Activated CD4-positive, alpha-beta T cell treated with anti-CD3 and anti-CD28 coated beads, Interleukin-2, amount 10 ng/mL, durations not matched to agents 7 days and 5 days (primary cell): Measurements from ENCODE around the gene FBXL14. TPM values are rescaled to one million over a fixed set of nuclear protein-coding genes. Genes with fewer than 3 reads are reported as not detected.
A peak's percentile ranks its signal among the peaks of the same experiment; 100 is the strongest.
"Not testable (repeated sequence)": the region's sequence is repeated elsewhere in the genome, so short reads cannot be mapped to it uniquely, and the experiment has no call there.

Source experiments
- CTCF ChIA-PET: fragments of 350-600 bp; sonication (Branson Sonifier 250); formaldehyde crosslinking; loops from one replicate; lab custom pipeline; 2021; ENCODE audit warnings: antibody characterized with exemption; lab: Charles Lee
- POLR2A ChIA-PET: fragments of 350-600 bp; sonication (Branson Sonifier 250); formaldehyde crosslinking; loops from one replicate; lab custom pipeline; 2021; ENCODE audit warnings: antibody characterized with exemption; lab: Charles Lee
- DNase-seq: peaks from one replicate; pipeline ENCODE4 v3.0.0-alpha.2; 2020
- H3K27ac Mint-ChIP-seq: one replicate; pipeline ENCODE4 v1.8.0; 2021; ENCODE audit warnings: mild to moderate bottlenecking, moderate library complexity, mixed read lengths
- H3K27me3 Mint-ChIP-seq: one replicate; pipeline ENCODE4 v1.8.0; 2021; ENCODE audit warnings: mixed read lengths
- H3K36me3 Mint-ChIP-seq: one replicate; pipeline ENCODE4 v1.8.0; 2021; ENCODE audit warnings: low read depth, mixed read lengths
- H3K4me1 Mint-ChIP-seq: one replicate; pipeline ENCODE4 v1.8.0; 2021; ENCODE audit warnings: mixed read lengths
- H3K4me3 Mint-ChIP-seq: one replicate; pipeline ENCODE4 v1.8.0; 2021; ENCODE audit warnings: mild to moderate bottlenecking, moderate library complexity, mixed read lengths
- H3K9me3 Mint-ChIP-seq: one replicate; pipeline ENCODE4 v1.8.0; 2021; ENCODE audit warnings: mixed read lengths
- total RNA-seq, 2 experiments: library from RNA; stranded (reverse); gene quantifications; one replicate each; pipeline ENCODE4 v1.2.3, GENCODE V29; 2021

The FBXL14 gene
- total RNA-seq, 2 experiments from 2014 or later = 24.3 to 26.4 TPM

DNA sequence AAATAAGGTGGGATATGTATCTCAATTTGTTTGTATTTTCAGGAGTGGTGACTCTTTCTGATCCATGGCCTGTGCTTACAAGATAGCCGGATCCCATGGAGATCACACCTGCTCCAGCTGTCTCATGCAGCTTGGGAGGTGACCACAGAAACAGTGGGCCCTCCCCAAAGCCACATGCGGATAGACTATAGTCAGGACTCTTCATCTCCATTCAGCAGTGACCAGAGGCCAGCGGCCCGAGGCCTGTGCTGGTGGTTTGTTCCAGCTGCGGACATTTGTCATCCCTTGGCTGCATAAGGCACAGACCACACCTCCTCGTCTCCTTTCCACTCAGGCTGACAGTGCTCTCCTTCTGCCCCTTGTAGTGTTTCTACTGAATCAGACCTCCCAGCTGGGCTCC, 20.0 kb upstream of the FBXL14 start:
- no peak for DNase-seq
- ChIA-PET CTCF (interaction anchor here (1.2 to 2.2 kb wide), 3 partner anchors 8 to 21 kb away, joined by 4 to 8 read pairs (median 6); no protein-coding TSS in a partner anchor), POLR2A (no interaction called here)
- no peaks in the 10 kb centered on the region for H3K9me3 Mint-ChIP-seq
- peaks cover 17% of the 10 kb centered on the region for H3K4me1 Mint-ChIP-seq
- H3K27ac Mint-ChIP-seq = no peak overlapping the region
- H3K4me3 Mint-ChIP-seq = no peak overlapping the region
- peaks cover 13% of the 10 kb centered on the region for H3K27me3 Mint-ChIP-seq
- no peaks in the 10 kb centered on the region for H3K36me3 Mint-ChIP-seq

DNA sequence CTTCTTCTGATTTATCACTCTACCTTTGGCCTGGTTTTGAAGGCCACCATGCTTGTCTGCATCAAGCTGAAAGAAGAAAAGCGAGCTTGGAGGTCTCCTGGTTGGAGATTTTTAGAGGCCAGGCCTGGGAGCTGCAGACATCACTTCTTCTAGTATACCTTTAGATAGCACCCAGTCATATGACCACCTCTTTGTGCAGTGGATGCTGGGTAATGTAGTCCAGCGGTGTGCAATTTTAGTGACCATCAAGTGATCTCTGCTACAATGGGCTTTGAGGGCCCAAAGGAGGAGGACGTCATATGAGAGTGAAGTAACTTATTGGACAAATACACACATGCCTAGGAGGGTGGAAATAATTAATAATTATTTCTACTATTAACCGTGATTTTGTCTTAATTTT, 19.5 kb upstream of the FBXL14 start:
- Mint-ChIP-seq H3K27ac (no peak overlapping the region), H3K27me3 (peaks cover 13% of the 10 kb centered on the region), H3K4me1 (peaks cover 15% of the 10 kb centered on the region), H3K4me3 (no peak overlapping the region), H3K9me3 (no peaks in the 10 kb centered on the region), H3K36me3 (no peaks in the 10 kb centered on the region)
- ChIA-PET CTCF (interaction anchor here (1.2 to 1.5 kb wide), 3 partner anchors 8 to 495 kb away, joined by 3 to 6 read pairs (median 4); no protein-coding TSS in a partner anchor), POLR2A (no interaction called here)
- no peak for DNase-seq

GRCh38 chr12:1611803-1612572, 17.6 kb upstream of the FBXL14 start:
- no peak for DNase-seq
- Mint-ChIP-seq H3K4me1 (peaks cover 13% of the 10 kb centered on the region), H3K9me3 (no peaks in the 10 kb centered on the region), H3K36me3 (no peaks in the 10 kb centered on the region), H3K4me3 (no peak overlapping the region), H3K27me3 (peaks cover 12% of the 10 kb centered on the region), H3K27ac (no peak overlapping the region)
- POLR2A ChIA-PET = no interaction called here
- CTCF ChIA-PET = interaction anchor here (0.6 to 1.3 kb wide), 3 partner anchors 20 to 84 kb away, joined by 3 to 4 read pairs (median 3); no protein-coding TSS in a partner anchor

DNA sequence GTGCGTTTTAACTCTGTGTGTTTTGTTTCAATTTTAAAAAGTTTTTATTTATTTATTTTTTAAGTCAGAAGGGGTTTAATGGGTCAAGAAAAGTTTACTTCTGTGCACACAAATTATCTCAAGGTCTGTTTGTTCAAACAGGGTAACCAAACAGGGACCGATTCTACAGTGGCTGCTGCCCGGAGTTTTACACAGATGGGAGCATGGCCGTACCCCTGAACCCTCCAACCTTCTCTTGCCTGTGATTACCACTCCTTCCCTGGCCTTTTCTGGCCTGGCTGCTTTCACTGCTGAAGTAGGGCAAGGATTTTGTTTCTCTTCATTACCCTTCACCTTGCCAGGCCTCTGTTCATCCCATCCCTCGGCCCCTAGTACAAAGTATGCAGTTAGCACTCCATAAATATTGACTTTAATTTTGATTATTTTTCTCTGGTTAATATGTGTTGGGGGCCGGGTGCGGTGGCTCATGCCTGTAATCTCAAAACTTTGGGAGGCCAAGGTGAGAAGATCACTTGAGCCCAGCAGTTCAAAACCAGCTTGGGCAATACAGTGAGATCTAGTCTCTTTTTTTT, 15.8 kb upstream of the FBXL14 start:
- POLR2A ChIA-PET = no interaction called here
- no peak overlapping the region for H3K4me3 Mint-ChIP-seq

GRCh38 chr12:1608713-1609119, 14.3 kb upstream of the FBXL14 start:
- no peaks in the 10 kb centered on the region for H3K36me3 Mint-ChIP-seq
- peaks cover 22% of the 10 kb centered on the region for H3K4me1 Mint-ChIP-seq
- no peak for DNase-seq
- ChIA-PET POLR2A (no interaction called here), CTCF (interaction anchor here (1.8 kb wide), 1 partner anchor 16 kb away, joined by 5 read pairs; no protein-coding TSS in a partner anchor)
- H3K27me3 Mint-ChIP-seq = peaks cover 12% of the 10 kb centered on the region
- H3K4me3 Mint-ChIP-seq = no peak overlapping the region
- H3K9me3 Mint-ChIP-seq = no peaks in the 10 kb centered on the region
- H3K27ac Mint-ChIP-seq = no peak overlapping the region

More for the DNA sequence above, 15.8 kb upstream of the FBXL14 start:
- peaks cover 12% of the 10 kb centered on the region for H3K4me1 Mint-ChIP-seq
- H3K27me3 Mint-ChIP-seq = peaks cover 12% of the 10 kb centered on the region
- CTCF ChIA-PET = no interaction called here
- no peak overlapping the region for H3K27ac Mint-ChIP-seq
- no peaks in the 10 kb centered on the region for H3K9me3 Mint-ChIP-seq
- no peaks in the 10 kb centered on the region for H3K36me3 Mint-ChIP-seq
- no peak for DNase-seq

GRCh38 chr12:1607940-1608712, 13.7 kb upstream of the FBXL14 start:
- H3K27me3 Mint-ChIP-seq = peaks cover 12% of the 10 kb centered on the region
- no peak overlapping the region for H3K4me3 Mint-ChIP-seq
- no peaks in the 10 kb centered on the region for H3K9me3 Mint-ChIP-seq
- H3K36me3 Mint-ChIP-seq = no peaks in the 10 kb centered on the region
- ChIA-PET POLR2A (no interaction called here), CTCF (interaction anchor here (0.7 to 1.8 kb wide), 2 partner anchors 15 to 628 kb away, joined by 4 to 5 read pairs; no protein-coding TSS in a partner anchor)
- DNase-seq = no peak
- no peak overlapping the region for H3K27ac Mint-ChIP-seq
- peaks cover 22% of the 10 kb centered on the region for H3K4me1 Mint-ChIP-seq

DNA sequence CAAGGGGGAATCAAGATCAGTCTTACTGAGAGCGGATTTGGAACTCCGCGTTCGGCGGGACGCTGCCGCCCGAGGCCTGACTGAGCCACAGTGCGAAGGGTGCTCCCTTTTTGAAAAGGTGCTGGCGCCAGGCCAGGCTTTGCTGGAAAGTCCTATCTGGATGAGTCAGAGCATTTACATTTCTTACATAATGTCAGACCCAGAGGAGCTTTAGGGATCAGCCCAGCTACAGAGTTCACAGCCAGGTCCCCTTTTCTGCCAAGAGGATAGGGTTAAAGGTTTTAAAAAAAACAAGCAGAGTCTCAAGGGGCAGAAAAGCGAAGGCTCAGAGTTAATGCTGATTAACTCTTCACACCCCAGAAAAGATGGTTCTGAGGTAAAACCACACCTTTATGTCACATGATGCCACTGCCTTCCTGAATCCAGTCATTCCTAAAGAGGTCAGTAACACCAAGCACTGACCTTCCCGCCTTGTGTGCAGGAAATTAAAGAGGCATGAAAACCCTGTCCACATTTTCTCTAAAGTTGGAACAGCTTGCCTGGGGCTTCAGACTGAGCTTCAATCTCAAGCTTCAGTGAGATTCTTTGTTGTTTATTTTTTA, 11.7 kb upstream of the FBXL14 start:
- CTCF ChIA-PET = interaction anchor here (0.9 to 1.9 kb wide), 5 partner anchors 8 to 488 kb away, joined by 3 to 8 read pairs (median 3); no protein-coding TSS in a partner anchor
- peaks cover 5% of the 10 kb centered on the region for H3K27me3 Mint-ChIP-seq
- H3K27ac Mint-ChIP-seq = peak overlapping the region; percentile 41
- peak; percentile 14 for DNase-seq
- POLR2A ChIA-PET = no interaction called here
- peaks cover 36% of the 10 kb centered on the region for H3K4me1 Mint-ChIP-seq
- peak overlapping the region; percentile 56 for H3K4me3 Mint-ChIP-seq
- no peaks in the 10 kb centered on the region for H3K9me3 Mint-ChIP-seq
- no peaks in the 10 kb centered on the region for H3K36me3 Mint-ChIP-seq

- peak overlapping the region; percentile 1 for H3K27ac Mint-ChIP-seq
- POLR2A ChIA-PET = no interaction called here
- DNase-seq = peak; percentile 73
These were observed 11.0 kb upstream of the FBXL14 start for GRCh38 chr12:1605129-1606020.

DNA sequence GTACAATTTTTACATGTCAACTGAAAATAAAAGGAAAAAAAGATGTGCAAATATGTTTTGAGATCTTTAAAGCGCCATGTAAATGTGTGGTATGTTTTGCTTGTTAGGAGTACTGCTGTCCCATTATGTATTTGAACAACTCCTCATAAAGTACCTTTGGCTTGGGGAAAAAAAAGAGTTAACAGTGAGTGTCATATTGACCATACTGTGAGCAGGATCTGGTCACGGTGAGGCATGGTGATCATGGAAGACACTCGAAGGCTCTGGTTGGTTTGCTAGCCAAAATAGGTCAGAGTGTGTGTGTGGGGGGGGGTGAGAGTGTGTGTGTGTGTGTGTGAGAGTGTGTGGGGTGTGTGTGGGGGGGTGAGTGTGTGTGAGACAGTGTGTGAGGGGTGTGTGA, 10.1 kb upstream of the FBXL14 start:
- DNase-seq = no peak
- ChIA-PET POLR2A (no interaction called here), CTCF (interaction anchor here (0.6 to 1.9 kb wide), 5 partner anchors 16 to 487 kb away, joined by 3 to 18 read pairs (median 3); no protein-coding TSS in a partner anchor)
- Mint-ChIP-seq H3K9me3 (no peaks in the 10 kb centered on the region), H3K27me3 (peaks cover 5% of the 10 kb centered on the region), H3K4me1 (peaks cover 43% of the 10 kb centered on the region), H3K27ac (no peak overlapping the region), H3K4me3 (no peak overlapping the region), H3K36me3 (no peaks in the 10 kb centered on the region)

More at GRCh38 chr12:1605129-1606020, 11.0 kb upstream of the FBXL14 start:
- Mint-ChIP-seq H3K9me3 (no peaks in the 10 kb centered on the region), H3K27me3 (peaks cover 5% of the 10 kb centered on the region), H3K36me3 (no peaks in the 10 kb centered on the region), H3K4me1 (peaks cover 43% of the 10 kb centered on the region), H3K4me3 (peak overlapping the region; percentile 56)
- CTCF ChIA-PET = interaction anchor here (0.5 to 1.9 kb wide), 9 partner anchors 9 to 1223 kb away, joined by 3 to 8 read pairs (median 3); no protein-coding TSS in a partner anchor

DNA sequence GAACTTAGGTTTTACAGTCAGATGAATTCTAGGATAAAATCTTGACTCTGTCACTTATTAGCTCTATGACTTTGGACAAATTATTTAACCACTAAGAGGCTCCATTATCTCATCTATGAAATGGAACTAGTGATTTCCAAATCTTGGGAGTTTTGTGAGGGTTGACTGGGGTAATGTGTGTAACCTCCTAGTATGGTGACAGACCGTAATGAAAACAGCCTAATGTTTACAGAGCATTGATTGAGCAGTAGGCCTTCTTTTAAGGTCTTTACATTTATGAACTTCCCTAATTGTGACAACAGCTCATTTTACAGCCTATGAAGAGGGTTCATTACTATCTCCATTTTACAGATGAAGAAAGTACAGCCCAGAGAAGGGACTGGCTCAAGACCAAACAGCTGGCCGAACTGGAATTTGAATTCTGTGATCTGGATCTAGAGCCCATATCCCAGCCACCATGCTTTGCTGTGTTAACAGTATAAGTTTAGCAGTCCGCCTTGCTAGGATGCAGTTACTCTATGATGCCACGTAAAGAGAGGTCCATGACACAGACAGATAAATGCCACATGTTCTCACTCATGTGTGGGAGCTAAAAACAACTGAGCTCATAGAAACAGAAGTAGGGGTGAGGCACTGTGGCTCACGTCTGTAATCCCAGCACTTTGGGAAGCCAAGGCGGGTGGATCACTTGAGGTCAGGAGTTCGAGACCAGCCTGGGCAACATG, 9.1 kb upstream of the FBXL14 start:
- H3K27me3 Mint-ChIP-seq = peaks cover 2% of the 10 kb centered on the region
- no peaks in the 10 kb centered on the region for H3K9me3 Mint-ChIP-seq
- no peaks in the 10 kb centered on the region for H3K36me3 Mint-ChIP-seq
- POLR2A ChIA-PET = interaction anchor here (0.7 kb wide), 1 partner anchor 849 kb away, joined by 3 read pairs; no protein-coding TSS in a partner anchor
- no peak for DNase-seq
- H3K27ac Mint-ChIP-seq = peak overlapping the region; percentile 95
- no peak overlapping the region for H3K4me3 Mint-ChIP-seq
- H3K4me1 Mint-ChIP-seq = peaks cover 40% of the 10 kb centered on the region
- CTCF ChIA-PET = interaction anchor here (0.7 to 1.9 kb wide), 7 partner anchors 10 to 520 kb away, joined by 3 to 18 read pairs (median 4); no protein-coding TSS in a partner anchor

DNA sequence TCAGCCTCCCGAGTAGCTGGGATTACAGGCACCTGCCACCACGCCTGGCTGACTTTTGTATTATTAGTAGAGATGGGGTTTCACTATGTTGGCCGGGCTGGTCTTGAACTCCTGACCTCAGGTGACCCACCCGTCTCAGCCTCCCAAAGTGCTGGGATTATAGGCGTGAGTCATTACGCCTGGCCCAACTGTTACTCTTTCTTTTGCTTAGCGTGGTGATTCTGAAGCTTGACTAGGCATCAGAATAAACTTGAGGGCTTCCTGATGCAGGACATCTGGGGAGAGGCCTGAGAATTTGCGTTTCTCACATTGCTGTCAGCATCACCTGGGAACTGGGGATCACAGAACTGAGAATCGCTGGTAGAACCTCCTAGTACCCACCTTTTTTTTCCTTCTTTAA, 8.3 kb upstream of the FBXL14 start:
- H3K4me3 Mint-ChIP-seq, H3K36me3 Mint-ChIP-seq, H3K9me3 Mint-ChIP-seq, DNase-seq, H3K27me3 Mint-ChIP-seq: not testable (repeated sequence)
- CTCF ChIA-PET = interaction anchor here (0.6 to 1.9 kb wide), 6 partner anchors 10 to 520 kb away, joined by 3 to 18 read pairs (median 4); no protein-coding TSS in a partner anchor
- POLR2A ChIA-PET = interaction anchor here (0.7 kb wide), 1 partner anchor 848 kb away, joined by 3 read pairs; no protein-coding TSS in a partner anchor
- peaks cover 40% of the 10 kb centered on the region for H3K4me1 Mint-ChIP-seq
- peak overlapping the region; percentile 95 for H3K27ac Mint-ChIP-seq
